HG03520 (cell line): Measurements from ENCODE around the gene MIEF1.

Experiments
- ATAC-seq: cut with Tn5 transposase; IDR thresholded peaks from one replicate; pipeline ENCODE4 v1.9.1; 2021; ENCODE audit warnings: mild to moderate bottlenecking, moderate library complexity; ENCODE audit not compliant: unreplicated experiment

MIEF1 gene

GRCh38 chr22:39554151-39554550, 52.1 kb downstream of the MIEF1 start:
- no peak for ATAC-seq

DNA sequence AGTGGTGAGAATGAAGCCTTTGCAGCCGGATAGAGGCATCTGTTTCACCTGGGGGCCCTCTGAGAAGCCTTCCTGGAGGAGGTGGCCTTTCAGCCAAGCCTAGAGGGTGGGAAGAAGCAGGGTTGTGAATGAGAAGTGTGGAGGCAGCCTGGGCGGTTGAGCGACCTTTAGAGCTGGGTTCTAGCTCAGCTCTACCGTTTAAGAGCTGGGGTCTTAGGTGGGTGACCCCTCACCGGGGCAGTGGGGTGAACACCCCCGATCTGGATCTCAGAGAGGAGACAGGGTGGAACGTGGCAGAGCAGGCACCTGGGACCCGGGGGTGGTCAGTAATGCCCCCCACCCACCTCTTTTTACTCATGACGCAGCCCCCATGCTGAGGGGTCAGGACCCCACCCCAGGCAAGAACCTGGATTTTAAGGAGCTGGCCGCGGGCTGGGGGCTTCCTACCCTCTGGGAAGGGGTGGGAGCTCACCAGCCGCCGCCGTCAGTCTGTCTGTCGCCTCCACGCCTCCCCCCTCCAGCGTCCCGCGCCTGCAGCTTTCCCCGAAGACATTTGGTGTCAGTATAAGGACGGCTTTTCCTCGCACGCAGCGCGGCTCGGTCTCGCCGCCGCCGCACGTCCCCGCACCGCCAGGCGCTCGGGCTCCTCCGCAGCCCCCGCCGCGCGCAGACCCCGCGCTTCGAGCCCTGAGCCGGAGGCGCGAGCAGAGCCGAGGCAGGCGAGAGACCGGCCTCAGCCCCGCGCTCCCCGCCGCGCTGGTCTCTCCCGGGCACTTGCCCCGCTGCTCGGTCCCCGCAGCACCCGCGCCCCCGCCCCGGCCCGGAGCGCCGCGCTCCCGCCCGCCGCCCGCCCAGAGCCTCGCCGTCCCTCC, 55.1 kb downstream of the MIEF1 start:
- ATAC-seq = no peak

GRCh38 chr22:39558254-39558727, 56.2 kb downstream of the MIEF1 start:
- ATAC-seq = no peak

DNA sequence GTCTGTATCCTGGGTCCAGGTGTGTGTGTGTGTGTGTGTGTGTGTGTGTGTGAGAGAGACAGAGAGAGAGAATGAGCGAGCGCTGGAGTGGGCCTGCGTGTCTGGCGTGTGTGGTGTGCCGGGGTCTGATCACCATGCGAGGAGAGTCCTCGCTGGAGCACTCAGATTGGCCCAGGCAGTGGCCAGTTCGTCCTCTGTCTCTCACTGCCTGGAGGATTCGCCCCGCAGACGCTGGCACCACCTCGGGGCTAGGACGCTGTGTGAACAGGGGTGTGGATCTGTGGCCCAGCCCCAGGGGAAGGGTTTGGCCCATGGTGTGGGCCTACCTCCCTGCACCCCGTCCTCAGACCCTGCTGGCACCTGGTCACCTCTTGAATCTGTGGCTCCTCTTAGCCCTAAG, 56.9 kb downstream of the MIEF1 start:
- no peak for ATAC-seq

DNA sequence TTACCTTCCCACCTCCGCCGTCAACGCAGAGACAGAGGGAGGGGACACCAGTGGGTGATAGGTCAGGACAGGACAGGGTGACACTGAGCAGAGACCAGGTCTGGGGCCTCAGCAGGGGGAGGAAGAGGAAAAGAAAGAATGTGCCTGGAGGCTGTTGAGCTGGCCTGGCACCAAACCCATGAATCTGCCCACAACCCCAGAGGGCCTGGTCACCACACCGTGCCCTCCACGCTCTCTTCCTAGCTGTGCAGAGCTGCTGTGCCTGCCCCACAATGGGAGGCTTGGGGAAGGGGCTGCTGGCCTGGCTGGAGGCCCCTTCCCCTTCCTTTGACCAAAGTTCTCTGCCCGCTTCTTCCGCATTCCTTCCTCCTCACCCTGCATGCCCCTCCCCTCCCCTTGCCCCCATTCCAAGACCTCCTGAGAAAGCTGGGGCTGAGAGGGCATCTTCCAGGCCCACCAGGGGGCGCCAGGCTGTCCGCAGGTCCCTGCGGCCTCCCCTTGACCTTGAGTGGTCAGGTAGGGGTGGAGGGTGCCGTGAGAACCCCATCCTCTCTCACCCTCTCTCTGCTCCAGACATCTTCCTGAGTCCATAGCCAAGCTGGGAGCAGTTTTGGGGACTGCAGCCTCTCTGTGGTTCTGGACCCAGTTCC, 57.5 kb downstream of the MIEF1 start:
- no peak for ATAC-seq

DNA sequence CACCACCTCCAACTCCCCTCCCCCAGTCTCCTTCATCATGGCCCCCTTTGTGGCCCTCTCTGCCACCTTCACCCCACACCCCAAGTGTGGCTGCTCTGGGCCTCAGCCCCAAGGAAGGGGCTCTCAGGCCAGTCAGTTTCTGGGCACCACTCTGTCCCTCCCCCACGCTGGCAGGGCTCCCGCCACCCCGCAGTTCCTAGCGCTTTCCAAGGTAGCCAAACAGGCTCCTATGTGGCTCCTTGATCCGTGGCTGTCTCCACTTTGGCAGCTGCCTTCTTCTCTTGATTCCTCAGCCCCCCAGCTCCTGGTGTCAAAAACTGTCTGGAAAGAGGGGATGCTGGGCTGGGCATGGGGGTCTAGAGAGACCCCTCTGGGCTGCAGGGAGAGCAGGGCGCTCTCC, 58.0 kb downstream of the MIEF1 start:
- ATAC-seq = no peak

GRCh38 chr22:39562839-39563489, 60.9 kb downstream of the MIEF1 start:
- ATAC-seq = no peak

GRCh38 chr22:39563571-39564428, 61.7 kb downstream of the MIEF1 start:
- ATAC-seq = no peak

- ATAC-seq = no peak
These were observed 63.4 kb downstream of the MIEF1 start for GRCh38 chr22:39565414-39565944.

- ATAC-seq = no peak
These were observed 65.3 kb downstream of the MIEF1 start for GRCh38 chr22:39567135-39567946.
